Adrenal gland (tissue), 12 donors: Measurements from ENCODE around the gene CSTA. TPM values are rescaled to one million over a fixed set of nuclear protein-coding genes. Genes with fewer than 3 reads are reported as not detected.
A peak's percentile ranks its signal among the peaks of the same experiment; 100 is the strongest.

ENCODE experiments used
- DNase-seq, 7 donors: peaks; one replicate each; pipeline ENCODE4 v3.0.0-alpha.2; 2019 to 2020
- H3K27ac ChIP-seq, 5 donors: fragments of 200-600 bp; sonication (generic) in 4 of 5; 1 replicate in 3 of 5; 2 replicates in 2 of 5; pipeline versions ENCODE4 v1.5.1 to v1.8.0; 2016 to 2020; ENCODE audit warnings: mild to moderate bottlenecking in 1 of 5
- H3K27me3 ChIP-seq: fragments of 200-600 bp; 2 replicates; pipeline ENCODE4 v1.8.0; 2021
- H3K36me3 ChIP-seq, 2 donors: fragments of 200-600 bp; replicated peaks in 1 of 2; 1 replicate in 1 of 2; 2 replicates in 1 of 2; pipeline versions ENCODE4 v1.5.1 to v1.8.0; 2018 to 2022
- H3K4me1 ChIP-seq, 2 donors: fragments of 200-600 bp; replicated peaks in 1 of 2; 1 replicate in 1 of 2; 2 replicates in 1 of 2; pipeline versions ENCODE4 v1.5.1 to v1.8.0; 2018 to 2021
- H3K4me3 ChIP-seq, 4 donors: fragments of 200-600 bp; sonication (generic) in 3 of 4; one replicate each; pipeline ENCODE4 v1.5.1; 2016 to 2018
- H3K9me3 ChIP-seq, 3 donors: fragments of 200-600 bp; sonication (generic) in 1 of 3; replicated peaks in 1 of 3; 1 replicate in 2 of 3; 2 replicates in 1 of 3; pipeline versions ENCODE4 v1.5.1 to v1.8.0; 2016 to 2021
- CTCF ChIP-seq, 6 experiments: fragments of 450-650 bp in 4 of 6; fragments of 200-600 bp in 2 of 6; sonication (generic) in 1 of 6; IDR thresholded peaks; 1 replicate in 5 of 6; 2 replicates in 1 of 6; pipeline versions ENCODE4 v1.5.1 to v1.8.0; 2016 to 2021; ENCODE audit warnings: antibody characterized with exemption in 6 of 6, mild to moderate bottlenecking in 2 of 6, moderate library complexity in 1 of 6
- POLR2A ChIP-seq, 2 donors: fragments of 450-650 bp; IDR thresholded peaks; one replicate each; pipeline ENCODE4 v1.6.1; 2017; ENCODE audit warnings: antibody characterized with exemption in 2 of 2, mild to moderate bottlenecking in 2 of 2, moderate library complexity in 1 of 2
- WGBS, 4 donors: extraction: QIAGEN DNeasy Blood & Tissue Kit in 2 of 4; methylation state at CpG; one replicate each; pipeline versions ENCODE4 v1.1.5 to v1.1.7; 2013 to 2017; 5-methylcytosine and 5-hydroxymethylcytosine counted together
- intact Hi-C, 2 donors: fragments of 100-400 bp; cut with DNase I; formaldehyde crosslinking; loops; one replicate each; pipeline versions ENCODE4 v1.14.1 to v1.15.0; 2022 to 2023
- polyA plus RNA-seq, 3 donors: library from polyadenylated mRNA; stranded (reverse); fragments of 200-250 nt in 2 of 3; fragments of 350-450 nt in 1 of 3; fragmentation: Illumina TruSeq in 1 of 3; extraction: RNeasy Lipid Tissue Mini Kit (QIAGEN cat#74804) in 1 of 3; gene quantifications; one replicate each; pipeline ENCODE4 v1.2.3, GENCODE V29; 2013 to 2014
- total RNA-seq, 9 donors: library from RNA; depleted of rRNA in 4 of 9; stranded (reverse); fragments of >200 nt in 4 of 9; fragments of 120-200 nt in 1 of 9; fragmentation: NEBNext Ultra II Directional in 1 of 9; extraction: Animal tissue kit (Norgen Biotek cat#: 25700) in 1 of 9; gene quantifications; one replicate each; pipeline versions ENCODE4 v1.1.0 to v1.2.4, GENCODE V29; 2013 to 2023
- donor health status: healthy with polysubstance abuse.
- donor health status: Bipolar disorder and iron deficiency.
- donor health status: DM: yes; HTN: yes; CAD: no.
- donor health status: DM: no; HTN: no; CAD: no.
- donor health status: DM: no; HTN: no; CAD: no.
- donor health status: DM: yes; HTN: yes; CAD: no.

Gene CSTA
- total and polyA plus RNA-seq, 12 donors = 1.1 to 15.7 (median 4.4) TPM; not detected in 1

GRCh38 chr3:122390665-122391064 lies 65.6 kb downstream of the CSTA start:
- no peaks in the 10 kb centered on the region for H3K9me3 ChIP-seq
- DNase-seq = no peak
- H3K27ac ChIP-seq = peak overlapping the region in 3 of 5 donors; percentile 39 to 67 (median 60)
- no peak overlapping the region for H3K4me3 ChIP-seq
- peaks cover 17 to 44% of the 10 kb centered on the region in 2 donors for H3K4me1 ChIP-seq
- H3K27me3 ChIP-seq = no peaks in the 10 kb centered on the region
- H3K36me3 ChIP-seq = no peaks in the 10 kb centered on the region
- intact Hi-C loops = no loop called here
- TF ChIP-seq POLR2A (IDR thresholded peaks at IDR 0.05) = no peak
- no peak for TF ChIP-seq CTCF (IDR thresholded peaks at IDR 0.05)
- WGBS, 4 donors = 54 to 71% (median 69%) methylated on average over 4 of the region's 4 CpGs

Other genes starting within 250 kb of the CSTA start
- gene CASR, start 141.6 kb upstream of the CSTA start, total RNA-seq = under 1 TPM in 4 of 9 donors, not detected in 5; 0.04 to 0.55 (median 0.13) TPM
- under 1 TPM in 2 of 3 donors, not detected in 1; 0.03 to 0.08 TPM for gene CASR, start 141.6 kb upstream of the CSTA start, polyA plus RNA-seq
- gene MIX23, start 58.0 kb downstream of the CSTA start, total RNA-seq = 10 to 100 TPM; 10.6 to 85.1 (median 34.6) TPM
- 100 to 1,000 TPM in 1 of 3 donors, 10 to 100 TPM in 2; 49.8 to 118 (median 57.4) TPM for gene MIX23, start 58.0 kb downstream of the CSTA start, polyA plus RNA-seq
- 100 to 1,000 TPM in 2 of 9 donors, 10 to 100 TPM in 7; 36.2 to 158 (median 71.5) TPM for gene FAM162A, start 58.9 kb downstream of the CSTA start, total RNA-seq
- gene FAM162A, start 58.9 kb downstream of the CSTA start, polyA plus RNA-seq = 100 to 1,000 TPM in 2 of 3 donors, 10 to 100 TPM in 1; 96.0 to 287 (median 269) TPM
- gene WDR5B, start 90.8 kb downstream of the CSTA start, total RNA-seq = 10 to 100 TPM in 1 of 9 donors, 1 to 10 TPM in 8; 3.6 to 10.3 (median 7.0) TPM
- gene WDR5B, start 90.8 kb downstream of the CSTA start, polyA plus RNA-seq = 1 to 10 TPM; 3.0 to 7.9 (median 3.3) TPM
- gene KPNA1, start 189.7 kb downstream of the CSTA start, total RNA-seq = 100 to 1,000 TPM in 1 of 9 donors, 10 to 100 TPM in 8; 29.3 to 164 (median 53.4) TPM
- gene KPNA1, start 189.7 kb downstream of the CSTA start, polyA plus RNA-seq = 100 to 1,000 TPM in 1 of 3 donors, 10 to 100 TPM in 2; 12.1 to 123 (median 14.7) TPM
- gene PARP9, start 239.1 kb downstream of the CSTA start, total RNA-seq = 10 to 100 TPM; 20.8 to 65.9 (median 42.6) TPM
- 10 to 100 TPM; 29.5 to 70.5 (median 32.3) TPM for gene PARP9, start 239.1 kb downstream of the CSTA start, polyA plus RNA-seq
- gene DTX3L, start 239.1 kb downstream of the CSTA start, total RNA-seq = 10 to 100 TPM; 11.4 to 46.6 (median 30.6) TPM
- gene DTX3L, start 239.1 kb downstream of the CSTA start, polyA plus RNA-seq = 10 to 100 TPM in 1 of 3 donors, 1 to 10 TPM in 2; 6.0 to 25.4 (median 8.0) TPM